Activated naive CD8-positive, alpha-beta T cell (primary cell): ENCODE results near the gene C10orf71.

Source experiments
- H3K27ac Mint-ChIP-seq: one replicate; pipeline ENCODE4 v1.8.0; 2021; ENCODE audit warnings: mixed read lengths
- H3K27me3 Mint-ChIP-seq: one replicate; pipeline ENCODE4 v1.8.0; 2021; ENCODE audit warnings: mixed read lengths
- H3K36me3 Mint-ChIP-seq: one replicate; pipeline ENCODE4 v1.8.0; 2021; ENCODE audit warnings: mixed read lengths
- H3K4me1 Mint-ChIP-seq: one replicate; pipeline ENCODE4 v1.8.0; 2021; ENCODE audit warnings: low read depth, mixed read lengths
- H3K4me3 Mint-ChIP-seq: one replicate; pipeline ENCODE4 v1.8.0; 2021; ENCODE audit warnings: mild to moderate bottlenecking, mixed read lengths
- H3K9me3 Mint-ChIP-seq: one replicate; pipeline ENCODE4 v1.8.0; 2021; ENCODE audit warnings: low read depth, mixed read lengths

Gene C10orf71, protein sequence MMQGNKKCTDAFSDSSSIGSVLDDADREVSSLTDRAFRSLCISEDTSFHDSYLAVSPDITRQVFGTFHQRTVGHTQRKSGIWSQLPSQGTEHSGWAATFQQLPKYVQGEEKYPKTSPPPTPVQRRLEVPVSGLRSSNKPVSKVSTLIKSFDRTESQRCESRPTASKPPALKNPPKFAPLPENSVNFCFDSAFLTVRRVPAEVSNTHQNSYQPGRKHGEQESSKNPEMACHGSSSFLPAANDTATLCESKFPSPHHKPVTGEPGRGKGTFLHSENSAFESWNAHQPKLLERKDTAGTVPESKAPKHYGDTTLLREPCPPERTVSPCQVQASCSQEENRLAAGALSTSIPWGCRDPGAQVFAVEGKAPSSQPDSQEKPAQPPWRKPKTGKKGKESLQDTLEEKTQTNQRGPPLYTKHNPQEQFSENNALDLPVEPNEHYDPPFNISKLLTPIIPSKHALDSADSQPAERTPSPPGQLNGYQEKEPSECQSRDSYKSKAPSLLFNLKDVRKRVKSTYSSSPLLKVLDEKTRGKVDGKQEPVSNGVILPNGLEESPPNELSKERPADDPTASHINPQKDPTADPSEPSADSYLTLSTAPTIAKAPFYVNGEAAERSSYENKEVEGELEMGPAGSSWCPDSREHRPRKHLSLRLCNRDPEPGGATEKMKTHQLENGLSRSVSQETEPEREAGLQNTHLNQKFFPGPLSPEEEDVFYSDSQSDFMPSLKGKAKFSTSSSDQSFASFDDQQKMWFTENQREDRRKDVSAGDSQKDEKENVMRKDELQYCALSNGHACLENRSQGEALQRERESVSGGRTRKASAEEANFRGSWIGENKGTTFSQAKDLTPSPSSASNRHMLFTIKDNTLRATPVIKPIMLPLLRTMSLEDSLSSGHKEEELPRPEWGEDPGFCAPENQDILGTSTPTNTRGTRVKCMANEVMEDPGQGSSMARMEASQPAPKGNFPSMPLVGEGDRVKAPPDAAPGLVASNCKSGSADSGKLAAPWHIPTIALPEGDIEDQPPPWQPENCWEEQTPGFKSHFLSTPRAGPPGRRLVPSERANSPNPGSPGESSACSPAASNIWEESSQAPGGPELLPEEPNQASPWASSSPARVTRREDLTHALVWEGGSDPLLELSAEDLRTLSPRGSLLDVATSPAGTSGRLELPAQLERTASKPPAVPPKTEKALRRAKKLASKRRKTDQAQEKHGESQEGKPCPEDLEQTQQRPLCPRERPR (N-terminal part only)

DNA sequence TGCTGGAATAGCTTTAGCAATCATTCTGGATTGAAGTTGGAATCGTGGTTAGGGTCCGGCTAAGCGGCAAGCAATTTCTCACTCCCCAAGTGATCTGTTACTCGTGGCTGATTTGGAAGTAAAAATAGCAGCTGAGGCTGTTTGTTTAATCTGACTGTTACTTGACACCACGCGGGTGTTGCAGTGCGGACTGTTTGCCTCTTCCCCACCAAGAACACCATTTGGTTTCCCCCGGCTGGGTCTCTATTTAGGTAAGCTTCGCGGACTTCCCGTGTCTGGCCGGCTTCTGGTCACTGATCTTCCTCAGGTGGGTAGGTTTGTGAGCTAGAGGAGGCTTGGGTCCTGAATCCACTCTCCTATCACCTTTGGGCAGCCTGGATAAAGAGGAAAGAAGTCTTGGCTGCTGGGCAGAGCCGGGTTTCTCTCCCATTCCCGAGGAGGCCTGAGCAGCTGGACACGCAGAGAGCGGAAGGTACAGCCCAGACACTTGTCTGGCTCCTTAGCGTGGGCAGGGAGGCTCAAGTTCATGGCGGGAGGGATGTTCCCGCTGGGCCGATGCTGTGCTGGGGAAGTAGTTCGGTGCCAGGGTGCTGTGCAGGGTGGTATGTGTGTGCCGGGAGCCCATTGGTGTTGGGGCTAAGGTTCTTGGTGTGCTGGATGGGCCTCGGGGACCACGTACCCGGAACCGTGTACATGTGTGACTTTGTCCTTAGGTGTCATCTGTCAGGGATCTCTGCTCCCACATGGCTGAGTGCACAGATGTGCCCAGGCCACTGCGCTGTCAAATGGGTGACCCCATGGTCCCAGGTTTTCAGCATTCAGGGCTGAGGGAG, at the start of gene C10orf71:
Gene C10orf71 (plus strand): TSS at position 188 of the 833 bp plus-strand sequence. CDS start 23,376 bp downstream, outside the sequence.
- Mint-ChIP-seq H3K4me3 (no peak within 1 kb of the TSS), H3K27ac (no peak within 1 kb of the TSS), H3K4me1 (no peaks in the 10 kb centered on the region), H3K36me3 (no peaks in the 10 kb centered on the region), H3K27me3 (no peaks in the 10 kb centered on the region), H3K9me3 (no peaks in the 10 kb centered on the region)

DNA sequence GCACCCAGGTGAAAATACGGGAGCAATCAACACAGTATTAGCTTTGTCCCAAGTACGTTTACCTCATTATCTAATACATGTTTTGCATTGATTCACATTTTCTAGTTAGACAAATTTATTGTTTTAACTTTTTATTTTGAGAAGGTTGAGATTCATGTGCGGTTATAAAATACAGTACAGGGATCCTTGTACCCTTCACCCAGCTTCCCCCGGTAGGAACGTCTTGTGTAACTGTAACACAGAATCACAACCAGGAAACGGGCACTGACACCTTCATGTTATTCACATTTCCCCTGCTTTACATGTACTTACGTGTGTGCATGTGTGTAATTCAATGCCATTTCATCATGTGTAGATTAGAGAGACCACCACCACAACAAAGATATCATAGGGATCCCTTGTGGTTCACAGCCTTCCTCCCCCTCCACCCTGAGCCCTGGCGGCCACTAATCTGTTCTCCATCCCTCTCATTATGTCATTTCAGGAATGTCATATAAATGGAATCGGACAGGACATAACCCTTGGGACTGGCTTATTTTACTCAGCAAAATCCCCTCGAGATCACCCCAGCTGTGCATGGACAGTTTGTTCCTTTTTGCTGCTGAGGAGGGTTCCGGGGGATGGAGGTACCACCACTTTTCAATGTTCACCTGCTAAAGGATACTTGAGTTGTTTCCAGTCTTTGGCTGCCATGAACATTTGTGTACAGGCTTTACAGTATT, 46.5 kb upstream of the C10orf71 start:
- no peak overlapping the region for H3K27ac Mint-ChIP-seq
- H3K27me3 Mint-ChIP-seq, result no peaks in the 10 kb centered on the region
- peaks cover 4% of the 10 kb centered on the region for H3K9me3 Mint-ChIP-seq
- no peak overlapping the region for H3K4me3 Mint-ChIP-seq
- no peaks in the 10 kb centered on the region for H3K36me3 Mint-ChIP-seq
- H3K4me1 Mint-ChIP-seq, result peaks cover 5% of the 10 kb centered on the region

DNA sequence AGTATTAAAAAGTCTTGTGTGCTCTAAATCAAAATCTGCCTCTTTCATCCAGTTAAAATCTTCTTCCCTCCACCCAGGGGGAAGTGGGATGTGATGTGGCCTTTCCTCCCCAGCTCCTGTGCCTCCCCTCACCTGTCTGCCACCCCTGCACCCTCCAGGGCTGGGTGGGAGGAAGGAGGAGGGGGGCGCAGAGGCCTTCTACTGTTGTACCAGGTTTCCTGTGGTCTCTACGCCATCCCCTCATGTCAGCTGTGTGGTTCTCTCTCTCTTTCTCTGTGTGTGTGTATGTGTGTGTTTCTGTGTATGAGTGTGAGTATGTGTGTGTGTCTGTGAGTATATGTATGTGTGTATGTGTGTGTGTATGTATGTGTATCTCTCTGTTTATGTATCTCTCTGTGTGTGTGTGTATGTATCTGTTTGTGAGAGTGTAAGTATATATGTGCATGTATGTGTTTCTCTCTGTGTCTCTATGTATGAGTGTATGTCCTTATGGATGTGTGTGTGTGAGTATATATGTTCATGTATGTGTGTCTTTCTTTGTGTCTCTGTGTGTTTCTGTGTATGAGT, 45.5 kb upstream of the C10orf71 start:
- Mint-ChIP-seq H3K27ac (no peak overlapping the region), H3K4me1 (peaks cover 5% of the 10 kb centered on the region), H3K4me3 (no peak overlapping the region)

DNA sequence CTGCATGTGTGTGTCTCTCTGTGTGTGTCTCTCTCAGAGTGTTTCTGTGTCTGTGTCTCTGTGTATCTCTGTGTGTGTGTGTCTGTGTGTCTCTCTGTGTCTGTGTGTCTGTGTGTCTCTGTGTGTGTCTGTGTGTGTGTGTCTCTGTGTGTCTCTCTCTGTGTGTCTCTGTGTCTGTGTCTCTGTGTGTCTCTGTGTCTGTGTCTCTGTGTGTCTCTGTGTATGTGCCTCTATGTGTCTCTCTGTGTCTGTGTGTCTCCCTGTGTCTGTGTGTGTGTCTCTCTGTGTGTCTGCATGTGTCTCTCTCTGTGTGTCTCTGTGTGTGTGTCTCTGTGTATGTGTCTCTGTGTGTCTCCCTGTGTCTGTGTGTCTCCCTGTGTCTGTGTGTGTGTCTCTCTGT, 44.8 kb upstream of the C10orf71 start:
- no peaks in the 10 kb centered on the region for H3K27me3 Mint-ChIP-seq
- peaks cover 4% of the 10 kb centered on the region for H3K9me3 Mint-ChIP-seq
- H3K27ac Mint-ChIP-seq, result no peak overlapping the region
- no peak overlapping the region for H3K4me3 Mint-ChIP-seq
- H3K36me3 Mint-ChIP-seq, result no peaks in the 10 kb centered on the region
- peaks cover 5% of the 10 kb centered on the region for H3K4me1 Mint-ChIP-seq

More for the DNA sequence above, 45.5 kb upstream of the C10orf71 start:
- no peaks in the 10 kb centered on the region for H3K27me3 Mint-ChIP-seq
- no peaks in the 10 kb centered on the region for H3K36me3 Mint-ChIP-seq
- H3K9me3 Mint-ChIP-seq, result peaks cover 4% of the 10 kb centered on the region

DNA sequence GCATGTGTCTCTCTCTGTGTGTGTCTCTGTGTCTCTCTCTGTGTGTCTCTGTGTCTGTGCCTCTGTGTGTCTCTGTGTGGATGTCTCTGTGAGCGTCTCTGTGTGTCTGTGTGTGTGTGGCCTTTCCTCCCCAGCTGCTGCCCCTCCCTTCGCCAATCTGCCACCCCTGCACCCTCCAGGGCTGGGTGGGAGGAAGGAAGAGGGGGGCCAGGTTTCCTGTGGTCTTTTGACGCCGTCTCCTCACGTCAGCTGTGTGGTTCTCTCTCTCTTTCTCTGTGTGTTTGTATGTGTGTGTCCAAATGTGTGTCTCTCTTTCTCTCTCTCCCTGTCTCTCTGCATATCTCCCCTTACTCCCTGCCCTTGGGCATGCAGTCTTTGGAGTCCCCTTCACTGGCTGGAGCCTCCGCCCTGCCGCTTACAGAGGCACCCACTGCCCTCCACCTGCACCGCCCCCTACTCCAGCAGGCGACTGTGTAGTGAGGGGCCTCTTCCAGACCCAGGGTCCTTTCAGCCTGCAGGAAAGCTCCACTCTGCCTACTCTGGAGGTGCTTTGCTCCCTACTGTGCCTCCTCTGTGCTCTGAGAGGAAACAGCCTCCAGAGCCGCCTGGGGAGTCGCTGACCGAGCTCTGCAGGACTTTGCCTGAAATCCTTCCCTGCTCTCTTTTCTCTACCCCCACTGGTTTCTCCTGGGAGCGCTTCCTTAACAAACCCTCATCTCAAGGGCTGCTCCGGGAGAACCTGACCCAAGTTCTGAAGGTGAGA, 44.2 kb upstream of the C10orf71 start:
- Mint-ChIP-seq H3K9me3 (peaks cover 4% of the 10 kb centered on the region), H3K27me3 (no peaks in the 10 kb centered on the region), H3K4me3 (no peak overlapping the region), H3K36me3 (no peaks in the 10 kb centered on the region), H3K4me1 (peaks cover 5% of the 10 kb centered on the region), H3K27ac (no peak overlapping the region)

DNA sequence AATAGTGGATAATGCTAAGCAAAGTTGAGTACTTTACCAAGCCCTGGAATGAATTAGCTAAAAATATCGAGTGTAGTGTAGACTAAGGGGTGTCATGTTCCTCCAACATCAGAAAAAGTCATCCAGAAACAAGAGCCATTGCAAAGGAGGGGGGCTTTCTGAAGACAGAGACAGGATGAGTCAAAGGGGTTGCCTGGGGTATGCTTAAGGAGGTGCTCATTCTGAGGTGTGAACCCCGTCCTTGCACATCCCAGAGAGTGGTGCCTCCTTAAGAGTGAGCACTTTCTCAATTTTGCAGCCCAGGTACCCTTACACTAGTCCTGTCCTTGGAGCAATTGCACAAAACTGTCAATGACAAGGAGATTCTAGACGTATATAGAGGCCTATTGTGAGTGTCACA, 43.1 kb upstream of the C10orf71 start:
- peaks cover 5% of the 10 kb centered on the region for H3K4me1 Mint-ChIP-seq
- no peaks in the 10 kb centered on the region for H3K27me3 Mint-ChIP-seq
- H3K9me3 Mint-ChIP-seq, result peaks cover 4% of the 10 kb centered on the region
- H3K36me3 Mint-ChIP-seq, result no peaks in the 10 kb centered on the region
- no peak overlapping the region for H3K27ac Mint-ChIP-seq
- no peak overlapping the region for H3K4me3 Mint-ChIP-seq

DNA sequence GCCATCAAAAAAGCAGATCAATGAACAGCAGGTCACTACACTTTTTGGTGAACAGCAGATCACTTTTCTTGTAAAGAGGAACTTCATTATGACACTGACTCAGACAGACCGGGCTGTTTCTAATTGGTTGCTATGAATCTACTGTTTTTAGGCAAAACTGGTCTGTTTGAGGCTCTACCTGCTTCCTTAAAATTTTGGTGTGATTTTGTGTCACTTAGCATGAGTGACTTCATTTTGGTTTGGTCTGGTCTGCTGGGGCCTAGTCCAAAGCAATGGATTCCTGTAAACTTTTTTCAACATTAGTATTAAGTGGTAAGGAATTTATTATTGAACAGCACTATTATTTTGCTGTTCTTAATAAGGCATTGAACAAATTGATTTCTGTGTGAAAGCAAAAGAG, 41.8 kb upstream of the C10orf71 start:
- Mint-ChIP-seq H3K4me3 (no peak overlapping the region), H3K9me3 (peaks cover 4% of the 10 kb centered on the region), H3K27ac (no peak overlapping the region), H3K27me3 (no peaks in the 10 kb centered on the region), H3K4me1 (peaks cover 5% of the 10 kb centered on the region), H3K36me3 (no peaks in the 10 kb centered on the region)

DNA sequence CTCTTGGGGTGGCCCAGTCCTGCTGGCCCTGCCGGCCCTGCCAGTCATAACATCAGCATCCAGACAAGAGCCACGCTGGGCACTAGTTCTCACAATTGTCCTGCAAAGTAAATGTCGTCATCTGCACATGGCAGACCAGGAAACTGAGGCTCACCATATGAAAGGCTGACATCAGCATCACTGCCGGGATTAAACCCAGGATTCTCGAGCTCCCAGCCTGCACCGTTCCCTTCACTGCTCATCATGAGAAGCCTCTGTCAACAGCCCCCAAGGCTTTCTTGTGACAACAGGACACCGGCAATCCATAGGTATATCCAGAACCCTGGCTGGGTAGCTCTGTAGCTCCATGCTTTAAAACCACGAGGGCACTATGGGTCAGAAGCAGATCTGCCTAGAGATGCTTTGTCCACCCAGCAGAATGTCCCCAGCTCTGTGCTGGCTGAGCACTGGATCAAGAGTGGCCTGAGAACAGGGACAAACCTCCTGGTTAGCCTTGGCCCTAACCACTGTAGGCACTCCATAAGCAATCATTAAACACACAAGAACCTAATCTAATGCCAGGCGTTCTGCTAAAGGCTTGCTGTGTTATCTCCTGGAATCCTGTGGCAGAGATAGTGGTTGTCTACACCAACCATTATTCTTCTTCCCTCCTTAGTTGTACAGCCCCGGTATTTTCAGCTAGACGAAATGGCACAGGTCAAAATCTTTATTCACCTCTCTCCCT, 41.2 kb upstream of the C10orf71 start:
- H3K27me3 Mint-ChIP-seq, result no peaks in the 10 kb centered on the region

DNA sequence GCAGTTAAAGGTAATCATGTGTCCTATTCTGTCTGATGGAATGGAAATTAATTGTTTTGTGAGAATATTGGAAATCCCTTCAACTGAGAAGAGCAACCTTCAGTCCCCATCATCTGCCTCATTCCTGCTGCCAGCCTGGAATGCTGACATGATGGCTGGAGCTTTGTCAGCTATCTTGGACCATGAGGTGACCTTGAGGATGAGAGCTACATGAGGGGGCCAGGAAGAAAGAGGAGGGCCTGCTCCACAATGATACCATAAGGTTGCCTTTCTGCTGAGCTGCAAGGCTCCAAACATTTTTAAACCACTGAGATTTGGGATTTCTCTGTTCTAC, 40.7 kb upstream of the C10orf71 start:
- H3K9me3 Mint-ChIP-seq, result no peaks in the 10 kb centered on the region
- no peaks in the 10 kb centered on the region for H3K4me1 Mint-ChIP-seq
- H3K4me3 Mint-ChIP-seq, result no peak overlapping the region
- H3K36me3 Mint-ChIP-seq, result no peaks in the 10 kb centered on the region
- H3K27me3 Mint-ChIP-seq, result no peaks in the 10 kb centered on the region
- no peak overlapping the region for H3K27ac Mint-ChIP-seq

More for the DNA sequence above, 41.2 kb upstream of the C10orf71 start:
- Mint-ChIP-seq H3K9me3 (no peaks in the 10 kb centered on the region), H3K27ac (no peak overlapping the region), H3K4me3 (no peak overlapping the region), H3K4me1 (peaks cover 1% of the 10 kb centered on the region), H3K36me3 (no peaks in the 10 kb centered on the region)

DNA sequence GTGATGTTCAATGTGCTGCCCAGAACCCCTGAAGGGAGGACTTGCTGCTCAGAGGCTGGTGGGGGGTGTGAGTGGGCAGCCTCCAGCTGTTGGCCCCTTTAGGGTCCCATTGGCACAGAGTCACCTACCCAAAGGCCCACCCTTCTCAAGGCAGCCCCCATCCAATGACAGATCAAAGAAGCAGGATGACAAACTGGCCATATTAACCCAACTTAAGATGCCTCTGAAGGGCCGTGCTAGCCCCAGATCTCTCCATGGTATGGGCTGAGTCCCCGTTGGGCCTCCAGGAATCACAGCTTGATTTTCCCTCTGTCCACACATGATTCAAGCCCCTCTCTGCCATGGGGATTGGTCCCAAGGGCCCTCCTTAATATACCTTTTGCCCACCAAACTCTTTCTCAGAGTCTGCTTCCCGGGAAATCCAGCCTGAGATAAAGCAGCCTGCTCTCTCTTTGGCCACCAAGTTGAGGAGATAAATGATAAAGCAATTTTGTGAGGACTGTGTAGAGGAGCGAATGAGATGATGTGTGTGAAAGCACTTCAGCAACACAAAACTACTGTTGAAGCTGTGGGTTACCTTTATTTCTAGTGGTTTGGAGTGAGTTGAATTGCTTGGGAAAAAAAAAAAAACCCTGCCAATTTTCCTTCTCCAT, 38.2 kb upstream of the C10orf71 start:
- Mint-ChIP-seq H3K9me3 (peaks cover 9% of the 10 kb centered on the region), H3K27me3 (no peaks in the 10 kb centered on the region), H3K27ac (no peak overlapping the region), H3K4me3 (no peak overlapping the region), H3K4me1 (no peaks in the 10 kb centered on the region), H3K36me3 (peaks cover 2% of the 10 kb centered on the region)

DNA sequence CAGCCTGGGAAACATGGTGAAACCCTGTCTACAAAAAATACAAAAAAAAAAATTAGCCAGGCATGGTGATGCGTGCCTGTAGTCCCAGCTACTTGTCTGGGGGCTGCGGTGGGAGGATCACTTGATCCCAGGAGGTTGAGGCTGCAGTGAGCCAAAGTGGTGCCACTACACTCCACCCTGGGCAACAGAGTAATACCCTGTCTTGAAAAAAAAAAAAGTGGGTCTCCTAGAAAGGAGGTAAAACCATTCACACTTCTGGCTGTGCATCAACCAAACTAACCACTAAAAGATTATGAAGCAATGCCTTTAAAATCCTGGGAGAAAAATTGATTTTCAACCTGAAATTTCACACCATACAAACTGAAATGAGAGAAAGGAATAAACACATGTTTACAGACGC, 35.4 kb upstream of the C10orf71 start:
- H3K36me3 Mint-ChIP-seq, result peaks cover 5% of the 10 kb centered on the region
- no peaks in the 10 kb centered on the region for H3K27me3 Mint-ChIP-seq
- peaks cover 21% of the 10 kb centered on the region for H3K9me3 Mint-ChIP-seq
- no peaks in the 10 kb centered on the region for H3K4me1 Mint-ChIP-seq
- H3K4me3 Mint-ChIP-seq, result no peak overlapping the region
- H3K27ac Mint-ChIP-seq, result no peak overlapping the region

DNA sequence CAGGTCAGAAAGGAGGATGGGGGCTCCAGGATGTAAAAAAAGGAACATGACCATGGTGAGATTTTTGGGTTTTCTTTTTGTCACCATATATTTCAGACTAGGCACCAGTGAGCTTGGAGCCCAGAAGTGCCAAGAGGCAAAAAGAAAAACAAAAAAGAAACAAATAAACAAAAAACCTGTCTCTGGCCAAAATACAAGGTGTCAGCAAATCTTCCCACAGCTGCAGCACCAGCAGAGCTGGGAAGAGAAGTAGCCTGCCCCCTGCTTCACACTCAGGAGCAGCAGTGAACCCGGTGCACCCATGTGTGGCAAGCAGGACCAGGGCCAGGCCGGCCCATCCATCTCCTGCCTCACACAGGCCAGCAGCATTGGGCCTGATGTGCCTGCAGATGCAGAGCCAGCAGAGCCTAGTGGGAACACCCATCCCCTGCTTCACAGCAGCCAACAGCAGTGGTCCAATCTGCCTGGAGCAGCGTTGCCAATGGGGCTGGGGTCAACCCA, 34.7 kb upstream of the C10orf71 start:
- no peak overlapping the region for H3K4me3 Mint-ChIP-seq
- H3K27ac Mint-ChIP-seq, result no peak overlapping the region
- H3K27me3 Mint-ChIP-seq, result no peaks in the 10 kb centered on the region
- peaks cover 21% of the 10 kb centered on the region for H3K9me3 Mint-ChIP-seq
- H3K36me3 Mint-ChIP-seq, result peaks cover 5% of the 10 kb centered on the region
- no peaks in the 10 kb centered on the region for H3K4me1 Mint-ChIP-seq
